Measurements from ENCODE around the gene OR2M5.

Gene OR2M5, protein sequence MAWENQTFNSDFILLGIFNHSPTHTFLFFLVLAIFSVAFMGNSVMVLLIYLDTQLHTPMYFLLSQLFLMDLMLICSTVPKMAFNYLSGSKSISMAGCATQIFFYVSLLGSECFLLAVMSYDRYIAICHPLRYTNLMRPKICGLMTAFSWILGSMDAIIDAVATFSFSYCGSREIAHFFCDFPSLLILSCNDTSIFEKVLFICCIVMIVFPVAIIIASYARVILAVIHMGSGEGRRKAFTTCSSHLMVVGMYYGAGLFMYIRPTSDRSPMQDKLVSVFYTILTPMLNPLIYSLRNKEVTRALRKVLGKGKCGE

DNA sequence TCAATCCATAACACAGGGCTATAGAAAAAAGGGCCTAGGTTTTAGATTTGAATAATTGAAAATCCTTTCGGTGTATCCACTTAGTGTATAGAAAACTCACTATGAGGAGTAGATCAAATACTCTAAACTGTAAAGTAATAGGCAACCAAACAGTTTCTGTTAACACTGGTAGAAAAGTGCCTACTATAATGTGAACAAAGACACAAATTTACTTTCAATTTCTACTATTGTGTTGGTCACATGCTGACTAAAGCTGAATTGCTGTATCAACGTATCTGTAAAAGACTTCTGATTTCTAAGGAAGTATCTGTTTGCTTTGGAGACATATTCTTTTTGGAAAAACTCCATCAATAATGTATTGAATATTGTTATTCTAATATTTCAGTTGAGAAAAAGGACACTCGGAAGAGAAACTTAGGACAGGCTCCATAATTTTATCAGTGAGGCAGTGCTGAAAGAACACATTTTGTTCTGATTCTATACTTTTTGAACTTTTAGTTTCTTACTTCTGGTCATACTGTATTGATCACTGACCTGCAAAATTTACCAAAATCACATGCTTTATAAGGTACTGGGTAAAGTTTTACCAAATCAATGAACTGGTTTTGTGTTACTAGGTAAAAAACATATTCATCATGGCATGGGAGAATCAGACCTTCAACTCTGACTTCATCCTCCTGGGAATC is at the start of gene OR2M5:
OR2M5 (plus strand) TSS at position 636 of the 686 bp plus-strand sequence; CDS start at position 636, 0 bp downstream.
- H3K9me3 ChIP-seq, result no peaks in the 10 kb centered on the region
- H3K4me1 ChIP-seq, result no peaks in the 10 kb centered on the region
- DNase-seq (ENCODE audit: low spot score in 2 of 2), result no peak
- no peaks in the 10 kb centered on the region for H3K27me3 ChIP-seq (ENCODE audit: low read depth)
- no peak within 1 kb of the TSS for H3K4me3 ChIP-seq
- H3K36me3 ChIP-seq (replicated peaks), result no peaks in the 10 kb centered on the region
- in situ Hi-C loops (cut with MboI; ENCODE audit: low sequenced_read_pairs), result no loop called here

DNA sequence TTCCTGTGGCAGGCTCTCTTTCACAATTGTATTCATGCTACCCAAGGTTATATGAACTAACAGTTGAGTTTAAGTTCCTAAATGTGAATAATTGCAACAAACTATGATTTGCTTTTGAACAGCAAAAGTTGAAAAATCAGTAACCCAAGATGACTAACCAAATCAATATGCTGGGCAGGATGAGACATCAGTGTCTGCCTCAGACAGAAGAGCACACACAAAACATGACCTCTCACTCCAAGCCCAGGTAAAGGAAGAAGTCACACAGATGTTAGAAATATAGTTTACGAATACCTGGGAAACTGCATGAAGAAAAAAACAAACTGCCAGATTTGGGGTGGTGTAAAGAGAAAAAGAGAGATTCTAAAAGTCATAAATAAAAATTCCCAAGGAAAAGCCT is 46.4 kb upstream of the OR2M5 start:
- Histone ChIP-seq H3K4me1 (no peaks in the 10 kb centered on the region), H3K4me3 (no peak overlapping the region), H3K36me3 (replicated peaks) (no peaks in the 10 kb centered on the region), H3K9me3 (no peaks in the 10 kb centered on the region), H3K27me3 (ENCODE audit: low read depth) (no peaks in the 10 kb centered on the region)
- no peak for DNase-seq (ENCODE audit: low spot score in 2 of 2)
- in situ Hi-C loops (cut with MboI; ENCODE audit: low sequenced_read_pairs), result no loop called here

DNA sequence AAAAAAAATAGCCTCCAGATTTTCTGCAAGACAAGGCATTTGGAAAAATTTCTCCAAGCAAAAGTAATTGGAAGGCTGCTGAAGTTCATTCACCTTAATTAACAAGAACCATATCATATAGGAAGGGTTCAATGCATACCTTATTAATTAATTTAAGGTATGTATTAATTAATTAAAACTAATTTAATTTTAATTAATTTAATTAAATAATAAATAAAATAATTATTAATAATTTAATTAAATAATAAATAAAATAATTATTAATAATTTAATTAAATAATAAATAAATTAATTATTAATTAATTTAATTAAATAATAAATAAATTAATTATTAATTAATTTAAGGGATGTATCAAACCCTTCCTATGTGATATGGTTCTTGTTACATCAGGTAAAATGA is 42.1 kb upstream of the OR2M5 start:
- no peaks in the 10 kb centered on the region for H3K27me3 ChIP-seq (ENCODE audit: low read depth)
- no peaks in the 10 kb centered on the region for H3K36me3 ChIP-seq (replicated peaks)
- H3K4me1 ChIP-seq, result no peaks in the 10 kb centered on the region
- no peak overlapping the region for H3K4me3 ChIP-seq
- no peak for DNase-seq (ENCODE audit: low spot score in 2 of 2)
- H3K9me3 ChIP-seq, result no peaks in the 10 kb centered on the region
- in situ Hi-C loops (cut with MboI; ENCODE audit: low sequenced_read_pairs), result no loop called here

DNA sequence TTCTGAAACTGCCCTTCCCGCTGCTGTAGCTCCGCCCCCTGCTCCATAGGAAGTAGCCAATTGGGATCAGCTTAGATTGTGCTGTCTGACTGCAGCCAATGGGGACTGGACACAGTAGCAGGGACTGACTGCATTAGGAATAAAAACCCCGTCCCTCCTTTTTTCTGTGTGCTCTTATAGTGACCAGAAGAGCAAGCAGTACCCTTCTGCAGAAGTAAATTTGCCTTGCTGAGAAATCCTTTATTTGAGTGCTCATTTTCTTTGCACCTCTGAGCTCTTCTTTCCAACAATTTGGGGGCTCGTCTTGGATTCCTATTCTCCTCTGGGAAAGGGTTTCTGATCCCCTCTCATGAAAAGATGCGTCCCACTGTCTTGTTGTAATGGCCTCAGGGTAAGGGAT is 33.8 kb upstream of the OR2M5 start:
- no peak for DNase-seq (ENCODE audit: low spot score in 2 of 2)
- Histone ChIP-seq H3K36me3 (replicated peaks) (no peaks in the 10 kb centered on the region), H3K9me3 (no peaks in the 10 kb centered on the region), H3K27me3 (ENCODE audit: low read depth) (no peaks in the 10 kb centered on the region), H3K4me1 (no peaks in the 10 kb centered on the region), H3K4me3 (no peak overlapping the region)
- in situ Hi-C loops (cut with MboI; ENCODE audit: low sequenced_read_pairs), result no loop called here

- H3K4me1 ChIP-seq, result no peaks in the 10 kb centered on the region
- in situ Hi-C loops (cut with MboI; ENCODE audit: low sequenced_read_pairs), result no loop called here
- no peaks in the 10 kb centered on the region for H3K36me3 ChIP-seq (replicated peaks)
- no peaks in the 10 kb centered on the region for H3K9me3 ChIP-seq
- H3K4me3 ChIP-seq, result no peak overlapping the region
- DNase-seq (ENCODE audit: low spot score in 2 of 2), result no peak
- H3K27me3 ChIP-seq (ENCODE audit: low read depth), result no peaks in the 10 kb centered on the region
These were observed 30.1 kb upstream of the OR2M5 start for GRCh38 chr1:248114890-248115289.

DNA sequence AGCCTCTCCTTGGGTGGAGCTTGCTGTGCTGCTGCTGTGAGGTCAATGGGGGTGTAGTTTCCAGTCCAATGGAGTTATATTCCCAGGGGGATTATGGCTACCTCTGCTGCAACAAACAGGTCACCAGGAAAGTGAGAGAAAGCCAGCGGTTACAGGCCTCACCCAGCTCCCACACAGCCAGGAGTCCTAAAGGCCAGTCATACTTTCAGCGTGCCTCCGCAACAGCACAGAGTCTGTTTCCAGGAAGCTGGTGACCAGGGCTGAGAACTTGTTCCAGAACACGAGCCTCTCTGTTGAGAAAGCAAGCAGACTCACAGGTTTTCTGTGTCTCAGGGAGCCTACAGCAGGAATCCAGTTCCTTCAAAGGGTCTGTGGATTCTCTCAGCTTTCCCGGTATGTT is 17.3 kb upstream of the OR2M5 start:
- in situ Hi-C loops (cut with MboI; ENCODE audit: low sequenced_read_pairs), result no loop called here
- DNase-seq (ENCODE audit: low spot score in 2 of 2), result no peak
- no peak overlapping the region for H3K4me3 ChIP-seq
- H3K9me3 ChIP-seq, result 0 out of 2 replicates have a peak, but pooled peaks cover 2% of the 10 kb centered on the region
- no peaks in the 10 kb centered on the region for H3K4me1 ChIP-seq
- no peaks in the 10 kb centered on the region for H3K27me3 ChIP-seq (ENCODE audit: low read depth)
- no peaks in the 10 kb centered on the region for H3K36me3 ChIP-seq (replicated peaks)

DNA sequence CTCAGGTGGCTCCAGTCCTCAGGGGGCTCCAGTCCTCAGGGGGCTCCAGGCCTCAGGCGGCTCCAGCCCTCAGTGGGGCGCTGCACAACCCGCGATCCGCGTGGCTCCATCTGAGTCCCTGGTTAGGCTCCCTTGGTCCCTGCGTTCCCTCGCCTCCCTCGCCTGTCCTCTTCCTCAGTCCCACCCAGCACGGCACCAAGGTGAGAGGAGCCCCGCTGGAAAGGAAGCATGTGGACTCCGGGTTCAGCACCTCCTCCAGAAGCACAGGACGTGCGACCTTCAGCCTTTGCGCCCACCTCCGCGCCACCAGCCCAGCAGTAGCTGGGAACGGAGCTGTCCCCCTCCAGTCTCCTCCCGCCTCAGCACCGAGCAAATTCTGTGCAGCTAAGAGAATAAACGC is 8.1 kb upstream of the OR2M5 start:
- no peaks in the 10 kb centered on the region for H3K36me3 ChIP-seq (replicated peaks)
- DNase-seq (ENCODE audit: low spot score in 2 of 2), result no peak
- no peak overlapping the region for H3K4me3 ChIP-seq
- in situ Hi-C loops (cut with MboI; ENCODE audit: low sequenced_read_pairs), result no loop called here
- no peaks in the 10 kb centered on the region for H3K4me1 ChIP-seq
- no peaks in the 10 kb centered on the region for H3K27me3 ChIP-seq (ENCODE audit: low read depth)
- no peaks in the 10 kb centered on the region for H3K9me3 ChIP-seq

DNA sequence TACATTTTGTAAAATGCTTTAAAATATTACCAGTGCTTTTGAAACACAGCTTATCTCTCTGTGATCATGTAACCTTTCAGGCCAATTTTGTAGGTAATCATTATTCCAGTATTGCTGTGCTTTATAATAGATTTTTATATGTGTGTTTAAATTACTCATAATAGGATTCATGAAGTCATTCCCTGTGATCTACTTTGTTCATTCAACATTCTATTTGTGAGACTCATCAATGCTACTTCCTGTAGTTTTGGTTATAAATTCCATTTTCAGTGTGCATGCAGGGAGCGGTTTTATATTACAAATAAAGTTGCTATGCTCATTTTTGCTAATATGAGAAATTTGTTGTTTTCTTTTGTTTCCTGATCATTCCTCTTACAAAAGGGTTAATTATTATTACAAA is 4.1 kb upstream of the OR2M5 start:
- H3K27me3 ChIP-seq (ENCODE audit: low read depth), result no peaks in the 10 kb centered on the region
- H3K4me3 ChIP-seq, result no peak overlapping the region
- in situ Hi-C loops (cut with MboI; ENCODE audit: low sequenced_read_pairs), result no loop called here
- no peaks in the 10 kb centered on the region for H3K9me3 ChIP-seq
- DNase-seq (ENCODE audit: low spot score in 2 of 2), result no peak
- no peaks in the 10 kb centered on the region for H3K4me1 ChIP-seq
- H3K36me3 ChIP-seq (replicated peaks), result no peaks in the 10 kb centered on the region

- no peak for DNase-seq (ENCODE audit: low spot score in 2 of 2)
- Histone ChIP-seq H3K4me3 (no peak overlapping the region), H3K36me3 (replicated peaks) (no peaks in the 10 kb centered on the region), H3K4me1 (no peaks in the 10 kb centered on the region), H3K27me3 (ENCODE audit: low read depth) (no peaks in the 10 kb centered on the region), H3K9me3 (no peaks in the 10 kb centered on the region)
- in situ Hi-C loops (cut with MboI; ENCODE audit: low sequenced_read_pairs), result no loop called here
These were observed 1.6 kb upstream of the OR2M5 start for GRCh38 chr1:248143311-248143710.

DNA sequence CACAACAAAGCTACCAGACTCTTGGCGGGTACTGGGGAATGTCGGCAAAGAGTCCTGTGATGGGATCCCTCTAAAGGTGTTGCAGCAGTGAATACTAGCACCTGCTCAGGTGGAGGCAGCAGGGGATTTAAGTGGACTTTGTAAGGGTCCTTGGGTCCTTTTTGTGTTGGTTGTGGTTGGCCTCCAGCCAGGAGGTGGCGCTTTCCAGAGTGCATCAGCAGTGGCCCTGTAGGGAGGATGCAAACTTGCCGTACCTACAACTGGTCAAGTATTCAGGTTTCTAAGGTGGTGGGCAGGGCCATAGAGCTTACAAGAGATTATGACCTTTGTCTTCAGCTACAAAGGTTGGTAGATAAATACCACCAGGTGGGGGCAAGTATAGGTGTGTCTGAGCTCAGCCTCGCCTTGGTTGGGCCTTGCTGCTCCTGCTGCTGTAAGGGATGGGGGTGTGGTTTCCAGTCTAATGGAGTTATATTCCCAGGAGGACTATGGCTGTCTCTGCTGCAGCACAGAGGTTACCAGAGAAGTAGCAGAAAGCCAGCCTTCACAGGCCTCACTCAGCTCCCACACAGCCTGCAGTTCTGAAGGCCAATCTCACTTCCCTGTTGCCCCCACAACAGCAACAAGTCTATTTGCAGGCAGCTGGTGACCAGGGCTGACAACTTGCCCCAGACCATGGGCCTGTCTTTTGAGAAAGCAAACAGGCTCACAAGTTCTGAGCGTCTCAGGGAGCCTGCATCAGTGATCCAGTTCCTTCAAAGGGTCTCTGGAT is 7.3 kb downstream of the OR2M5 start:
- no peaks in the 10 kb centered on the region for H3K27me3 ChIP-seq (ENCODE audit: low read depth)
- in situ Hi-C loops (cut with MboI; ENCODE audit: low sequenced_read_pairs), result no loop called here
- H3K9me3 ChIP-seq, result no peaks in the 10 kb centered on the region
- no peak for DNase-seq (ENCODE audit: low spot score in 2 of 2)
- no peaks in the 10 kb centered on the region for H3K4me1 ChIP-seq
- no peaks in the 10 kb centered on the region for H3K36me3 ChIP-seq (replicated peaks)
- H3K4me3 ChIP-seq, result no peak overlapping the region

DNA sequence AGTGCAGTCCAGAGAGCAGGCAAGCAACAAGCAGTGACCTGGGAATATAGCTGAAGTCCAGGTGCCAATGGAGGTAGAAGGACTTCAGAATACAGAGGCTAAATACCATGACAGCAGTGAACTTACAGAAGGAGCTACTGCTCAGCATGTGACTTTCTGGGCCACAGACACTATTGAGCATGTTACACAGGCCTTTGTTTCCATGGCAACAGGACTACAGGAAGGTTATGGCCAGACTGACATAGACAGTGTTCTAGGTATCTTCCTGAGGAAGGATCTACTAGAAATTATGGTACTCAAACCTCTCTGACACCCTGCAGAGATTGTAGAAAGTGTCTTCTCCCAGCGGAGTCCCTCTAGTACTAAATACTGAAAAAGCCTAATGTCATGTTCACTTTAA is 11.0 kb downstream of the OR2M5 start:
- H3K36me3 ChIP-seq (replicated peaks), result no peaks in the 10 kb centered on the region
- in situ Hi-C loops (cut with MboI; ENCODE audit: low sequenced_read_pairs), result no loop called here
- H3K4me1 ChIP-seq, result no peaks in the 10 kb centered on the region
- no peaks in the 10 kb centered on the region for H3K27me3 ChIP-seq (ENCODE audit: low read depth)
- no peak for DNase-seq (ENCODE audit: low spot score in 2 of 2)
- H3K9me3 ChIP-seq, result no peaks in the 10 kb centered on the region
- H3K4me3 ChIP-seq, result no peak overlapping the region

DNA sequence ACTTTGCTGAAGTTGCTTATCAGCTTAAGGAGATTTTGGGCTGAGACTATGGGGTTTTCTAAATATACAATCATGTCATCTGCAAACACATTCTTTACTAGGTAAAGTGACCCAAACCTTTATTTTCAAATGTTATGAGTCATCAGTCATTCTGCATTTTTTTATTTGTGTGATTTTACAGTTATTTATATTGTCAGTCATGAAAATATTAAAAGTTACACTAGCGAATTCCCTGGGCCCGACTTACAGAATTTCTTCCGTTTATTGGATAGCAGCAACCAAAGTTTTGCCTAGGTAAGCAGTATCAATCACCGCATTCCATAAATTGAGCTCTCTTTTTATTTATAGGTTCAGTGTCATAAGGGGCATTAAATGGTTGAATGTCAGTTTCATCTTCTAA is 13.8 kb downstream of the OR2M5 start:
- Histone ChIP-seq H3K36me3 (replicated peaks) (no peaks in the 10 kb centered on the region), H3K4me3 (no peak overlapping the region), H3K4me1 (no peaks in the 10 kb centered on the region), H3K9me3 (no peaks in the 10 kb centered on the region), H3K27me3 (ENCODE audit: low read depth) (no peaks in the 10 kb centered on the region)
- in situ Hi-C loops (cut with MboI; ENCODE audit: low sequenced_read_pairs), result no loop called here
- DNase-seq (ENCODE audit: low spot score in 2 of 2), result no peak

DNA sequence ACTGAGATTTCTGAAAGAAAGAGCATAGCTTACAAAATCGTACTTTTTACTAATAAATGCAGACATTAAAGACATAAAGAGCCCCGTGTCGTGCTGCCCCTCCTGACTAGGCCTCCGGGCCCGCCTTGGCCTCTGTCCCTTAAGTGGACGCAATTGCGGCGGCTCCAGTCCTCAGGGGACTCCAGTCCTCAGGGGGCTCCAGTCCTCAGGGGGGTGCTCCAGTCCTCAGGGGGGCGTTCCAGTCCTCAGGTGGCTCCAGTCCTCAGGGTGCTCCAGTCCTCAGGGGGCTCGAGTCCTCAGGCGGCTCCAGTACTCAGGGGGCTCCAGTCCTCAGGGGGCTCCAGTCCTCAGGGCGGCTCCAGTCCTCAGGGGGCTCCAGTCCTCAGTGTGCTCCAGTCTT is 19.1 kb downstream of the OR2M5 start:
- H3K27me3 ChIP-seq (ENCODE audit: low read depth), result no peaks in the 10 kb centered on the region
- no peaks in the 10 kb centered on the region for H3K36me3 ChIP-seq (replicated peaks)
- in situ Hi-C loops (cut with MboI; ENCODE audit: low sequenced_read_pairs), result no loop called here
- H3K4me3 ChIP-seq, result no peak overlapping the region
- H3K9me3 ChIP-seq, result no peaks in the 10 kb centered on the region
- no peaks in the 10 kb centered on the region for H3K4me1 ChIP-seq
- no peak for DNase-seq (ENCODE audit: low spot score in 2 of 2)

GRCh38 chr1:248165186-248165585 is 20.2 kb downstream of the OR2M5 start:
- no peaks in the 10 kb centered on the region for H3K4me1 ChIP-seq
- no peak overlapping the region for H3K4me3 ChIP-seq
- H3K36me3 ChIP-seq (replicated peaks), result no peaks in the 10 kb centered on the region
- no peaks in the 10 kb centered on the region for H3K27me3 ChIP-seq (ENCODE audit: low read depth)
- no peak for DNase-seq (ENCODE audit: low spot score in 2 of 2)
- H3K9me3 ChIP-seq, result no peaks in the 10 kb centered on the region
- in situ Hi-C loops (cut with MboI; ENCODE audit: low sequenced_read_pairs), result no loop called here
